Tibial artery (tissue), 4 donors: Measurements from ENCODE around the gene MACROD2.

Experiments used
- DNase-seq, 2 donors: peaks; one replicate each; pipeline ENCODE4 v3.0.0-alpha.2; 2019
- H3K27ac ChIP-seq, 2 donors: fragments of 200-600 bp; sonication (generic) in 1 of 2; 1 replicate in 1 of 2; 2 replicates in 1 of 2; pipeline ENCODE4 v1.5.1; 2018 to 2019; ENCODE audit warnings: mild to moderate bottlenecking in 1 of 2
- H3K27me3 ChIP-seq, 2 donors: fragments of 200-600 bp; sonication (generic) in 1 of 2; one replicate each; pipeline versions ENCODE4 v1.5.1 to v1.6.0; 2016 to 2019
- H3K36me3 ChIP-seq, 3 donors: fragments of 200-600 bp; sonication (generic) in 2 of 3; one replicate each; pipeline ENCODE4 v1.5.1; 2016 to 2019; ENCODE audit warnings: mild to moderate bottlenecking in 2 of 3
- H3K4me1 ChIP-seq, 4 donors: fragments of 200-600 bp; sonication (generic) in 2 of 4; 1 replicate in 3 of 4; 2 replicates in 1 of 4; pipeline ENCODE4 v1.5.1; 2016 to 2019
- H3K4me3 ChIP-seq, 2 donors: fragments of 200-600 bp; sonication (generic) in 1 of 2; 1 replicate in 1 of 2; 2 replicates in 1 of 2; pipeline ENCODE4 v1.5.1; 2018 to 2019; ENCODE audit warnings: mild to moderate bottlenecking in 2 of 2
- H3K9me3 ChIP-seq, 3 donors: fragments of 200-600 bp; sonication (generic) in 1 of 3; one replicate each; pipeline ENCODE4 v1.5.1; 2016 to 2019
- intact Hi-C: fragments of 100-400 bp; cut with DNase I; formaldehyde crosslinking; loops from one replicate; pipeline ENCODE4 v1.15.0; 2023; ENCODE audit warnings: low total_unique reads
- TF ChIP-seq, protein P1 (sequence below), 2 experiments: fragments of 200-600 bp in 1 of 2; fragments of 450-650 bp in 1 of 2; IDR thresholded peaks; one replicate each; pipeline ENCODE4 v1.5.1; 2017 to 2019; ENCODE audit warnings: antibody characterized with exemption in 2 of 2, mild to moderate bottlenecking in 1 of 2, moderate library complexity in 1 of 2

MACROD2 gene

DNA sequence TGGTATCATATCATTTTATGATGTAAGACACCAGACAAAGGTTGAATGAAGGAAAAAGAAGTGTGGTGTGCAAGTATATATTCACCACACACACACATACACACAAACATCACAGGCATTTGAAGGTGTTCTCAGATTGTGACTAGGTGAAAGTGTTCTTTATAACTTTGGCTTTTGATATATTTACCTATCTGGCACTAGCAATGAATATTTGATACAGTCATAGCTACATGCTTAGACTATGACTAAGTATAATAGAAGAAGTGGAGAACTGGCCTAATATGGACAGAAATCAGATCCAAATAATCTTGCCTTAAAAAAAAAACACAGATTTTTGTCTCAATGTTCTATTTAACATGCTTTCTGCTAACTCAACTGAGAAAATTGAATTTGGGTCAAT is 1768.0 kb downstream of the MACROD2 start:
- intact Hi-C loops: no loop called here
- H3K4me1 ChIP-seq: peaks cover 0 to 52% (median 6%) of the 10 kb centered on the region in 4 donors
- no peaks in the 10 kb centered on the region for H3K27me3 ChIP-seq
- DNase-seq: no peak
- no peak overlapping the region for H3K4me3 ChIP-seq
- TF ChIP-seq, protein P1, sequence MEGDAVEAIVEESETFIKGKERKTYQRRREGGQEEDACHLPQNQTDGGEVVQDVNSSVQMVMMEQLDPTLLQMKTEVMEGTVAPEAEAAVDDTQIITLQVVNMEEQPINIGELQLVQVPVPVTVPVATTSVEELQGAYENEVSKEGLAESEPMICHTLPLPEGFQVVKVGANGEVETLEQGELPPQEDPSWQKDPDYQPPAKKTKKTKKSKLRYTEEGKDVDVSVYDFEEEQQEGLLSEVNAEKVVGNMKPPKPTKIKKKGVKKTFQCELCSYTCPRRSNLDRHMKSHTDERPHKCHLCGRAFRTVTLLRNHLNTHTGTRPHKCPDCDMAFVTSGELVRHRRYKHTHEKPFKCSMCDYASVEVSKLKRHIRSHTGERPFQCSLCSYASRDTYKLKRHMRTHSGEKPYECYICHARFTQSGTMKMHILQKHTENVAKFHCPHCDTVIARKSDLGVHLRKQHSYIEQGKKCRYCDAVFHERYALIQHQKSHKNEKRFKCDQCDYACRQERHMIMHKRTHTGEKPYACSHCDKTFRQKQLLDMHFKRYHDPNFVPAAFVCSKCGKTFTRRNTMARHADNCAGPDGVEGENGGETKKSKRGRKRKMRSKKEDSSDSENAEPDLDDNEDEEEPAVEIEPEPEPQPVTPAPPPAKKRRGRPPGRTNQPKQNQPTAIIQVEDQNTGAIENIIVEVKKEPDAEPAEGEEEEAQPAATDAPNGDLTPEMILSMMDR (IDR thresholded peaks at IDR 0.05): no peak
- H3K9me3 ChIP-seq: no peaks in the 10 kb centered on the region
- no peaks in the 10 kb centered on the region for H3K36me3 ChIP-seq
- H3K27ac ChIP-seq: peak overlapping the region in 1 of 2 donors; percentile 27

- TF ChIP-seq, protein P1 (IDR thresholded peaks at IDR 0.05): no peak
- no peaks in the 10 kb centered on the region for H3K36me3 ChIP-seq
- no peak overlapping the region for H3K4me3 ChIP-seq
- H3K9me3 ChIP-seq: no peaks in the 10 kb centered on the region
- no peak for DNase-seq
- H3K27me3 ChIP-seq: no peaks in the 10 kb centered on the region
- H3K27ac ChIP-seq: no peak overlapping the region
- H3K4me1 ChIP-seq: peaks cover 0 to 41% (median 0%) of the 10 kb centered on the region in 4 donors
- intact Hi-C loops: no loop called here
These were observed 1772.3 kb downstream of the MACROD2 start for GRCh38 chr20:15767586-15767985.

DNA sequence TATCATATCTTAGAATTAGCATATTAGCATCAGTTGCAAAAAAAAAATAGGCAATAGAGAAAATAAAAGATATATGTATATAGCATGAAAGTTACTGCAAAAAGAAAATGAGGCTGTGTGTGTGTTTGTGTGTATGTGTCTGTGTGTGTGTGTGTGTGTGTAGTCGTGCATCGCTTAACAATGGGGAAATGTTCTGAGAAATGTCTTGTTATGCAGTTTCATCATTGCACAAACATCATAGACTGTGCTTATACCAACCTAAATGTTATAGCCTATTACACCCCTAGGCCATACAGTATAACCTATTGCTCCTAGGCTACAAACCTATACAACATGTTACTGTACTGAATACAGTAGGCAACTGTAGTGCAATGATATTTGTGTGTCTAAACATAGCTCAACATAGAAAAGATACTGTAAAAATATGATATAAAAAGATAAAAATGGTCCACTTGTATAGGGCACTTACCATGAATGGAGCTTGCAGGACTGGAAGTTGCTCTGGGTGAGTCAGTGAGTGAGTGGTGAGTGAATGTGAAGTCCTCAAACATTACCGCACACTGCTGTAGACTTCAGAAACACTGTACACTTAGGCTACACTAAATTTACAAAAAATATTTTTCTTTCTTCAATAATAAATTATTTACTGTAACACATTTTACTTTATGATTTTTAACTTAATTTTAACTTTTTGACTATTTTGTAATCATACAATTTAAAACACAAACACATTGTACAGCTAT is 1772.9 kb downstream of the MACROD2 start:
- TF ChIP-seq, protein P1 (IDR thresholded peaks at IDR 0.05): no peak
- no peaks in the 10 kb centered on the region for H3K27me3 ChIP-seq
- H3K4me3 ChIP-seq: no peak overlapping the region
- no peaks in the 10 kb centered on the region for H3K36me3 ChIP-seq
- intact Hi-C loops: no loop called here
- H3K9me3 ChIP-seq: no peaks in the 10 kb centered on the region
- peaks cover 0 to 36% (median 0%) of the 10 kb centered on the region in 4 donors for H3K4me1 ChIP-seq
- H3K27ac ChIP-seq: no peak overlapping the region
- DNase-seq: no peak

GRCh38 chr20:15772826-15773225 is 1777.5 kb downstream of the MACROD2 start:
- Histone ChIP-seq H3K27ac (no peak overlapping the region), H3K36me3 (no peaks in the 10 kb centered on the region), H3K4me1 (peaks cover 0 to 5% (median 0%) of the 10 kb centered on the region in 4 donors), H3K4me3 (no peak overlapping the region), H3K27me3 (no peaks in the 10 kb centered on the region), H3K9me3 (no peaks in the 10 kb centered on the region)
- intact Hi-C loops: no loop called here
- TF ChIP-seq, protein P1 (IDR thresholded peaks at IDR 0.05): no peak
- DNase-seq: no peak

GRCh38 chr20:15774926-15775325 is 1779.6 kb downstream of the MACROD2 start:
- no peak overlapping the region for H3K4me3 ChIP-seq
- H3K27me3 ChIP-seq: no peaks in the 10 kb centered on the region
- no peaks in the 10 kb centered on the region for H3K36me3 ChIP-seq
- no peak for DNase-seq
- TF ChIP-seq, protein P1 (IDR thresholded peaks at IDR 0.05): no peak
- intact Hi-C loops: no loop called here
- H3K4me1 ChIP-seq: no peaks in the 10 kb centered on the region
- no peak overlapping the region for H3K27ac ChIP-seq
- no peaks in the 10 kb centered on the region for H3K9me3 ChIP-seq
